Measurements from ENCODE around the gene SIN3A.
A peak's percentile ranks its signal among the peaks of the same experiment; 100 is the strongest.
"Not testable (repeated sequence)": the region's sequence is repeated elsewhere in the genome, so short reads cannot be mapped to it uniquely, and the experiment has no call there.

Gene SIN3A

GRCh38 chr15:75335705-75336355 is 115.7 kb downstream of the SIN3A start, which contains the start of gene COMMD4:
Gene COMMD4, plus strand, starts transcription at chr15:75336063. Its CDS starts 27 bp downstream, at chr15:75336090.
- peak; percentile 31 to 46 for DNase-seq (ENCODE audit: low read depth in 2 of 2)

GRCh38 chr15:75335313-75335704 is 116.2 kb downstream of the SIN3A start:
- no peak for DNase-seq (ENCODE audit: low read depth in 2 of 2)

- DNase-seq (ENCODE audit: low read depth in 2 of 2): not testable (repeated sequence)
These were observed 117.7 kb downstream of the SIN3A start for GRCh38 chr15:75333654-75334419.

- not testable (repeated sequence) for DNase-seq (ENCODE audit: low read depth in 2 of 2)
These were observed 119.4 kb downstream of the SIN3A start for GRCh38 chr15:75332093-75332492.

GRCh38 chr15:75329571-75329970 is 121.9 kb downstream of the SIN3A start:
- DNase-seq (ENCODE audit: low read depth in 2 of 2): no peak

GRCh38 chr15:75328493-75329314 is 122.8 kb downstream of the SIN3A start:
- DNase-seq (ENCODE audit: low read depth in 2 of 2): no peak

GRCh38 chr15:75327491-75327890 is 124.0 kb downstream of the SIN3A start:
- DNase-seq (ENCODE audit: low read depth in 2 of 2): no peak

- DNase-seq (ENCODE audit: low read depth in 2 of 2): no peak
These were observed 124.5 kb downstream of the SIN3A start for GRCh38 chr15:75327005-75327404.

GRCh38 chr15:75325922-75326321 is 125.6 kb downstream of the SIN3A start:
- no peak for DNase-seq (ENCODE audit: low read depth in 2 of 2)

GRCh38 chr15:75321711-75322110 is 129.8 kb downstream of the SIN3A start:
- no peak for DNase-seq (ENCODE audit: low read depth in 2 of 2)
